ENCODE measurements around the gene LRP2BP. TPM values are rescaled to one million over a fixed set of nuclear protein-coding genes. Genes with fewer than 3 reads are reported as not detected.
"Not testable (repeated sequence)": the region's sequence is repeated elsewhere in the genome, so short reads cannot be mapped to it uniquely, and the experiment has no call there.

The LRP2BP gene
- total RNA-seq, 1 donor from 2014 or later = 1.9 TPM

GRCh38 chr4:185325721-185326120, 70.0 kb downstream of the LRP2BP start:
- not testable (repeated sequence) for DNase-seq

- DNase-seq = not testable (repeated sequence)
Measured at GRCh38 chr4:185324361-185324760, 71.4 kb downstream of the LRP2BP start.

GRCh38 chr4:185323606-185324005, 72.1 kb downstream of the LRP2BP start:
- DNase-seq = no peak

- DNase-seq = no peak
Measured at GRCh38 chr4:185322803-185323202, 72.9 kb downstream of the LRP2BP start.

GRCh38 chr4:185318679-185319078, 77.0 kb downstream of the LRP2BP start:
- no peak for DNase-seq

- no peak for DNase-seq
Measured at GRCh38 chr4:185317880-185318279, 77.8 kb downstream of the LRP2BP start.

GRCh38 chr4:185317462-185317861, 78.3 kb downstream of the LRP2BP start:
- DNase-seq = not testable (repeated sequence)

Small RNA genes within 50 kb of the gene (small RNA-seq; reads per million reads assigned to genes)
- not detected for gene RF00019 (ENCODE audit: low replicate concordance)

Other genes starting within 250 kb of the LRP2BP start
- 27.7 TPM for gene CFAP97, start 191.9 kb downstream of the LRP2BP start, total RNA-seq
- 13.0 TPM for gene SNX25, start 186.3 kb downstream of the LRP2BP start, total RNA-seq
- gene ANKRD37, start 917 bp upstream of the LRP2BP start, total RNA-seq = 12.8 TPM
- gene UFSP2, start 30.0 kb upstream of the LRP2BP start, total RNA-seq = 42.1 TPM
- 1.4 TPM for gene CCDC110, start 75.8 kb upstream of the LRP2BP start, total RNA-seq
- 52.5 TPM for gene PDLIM3, start 139.6 kb upstream of the LRP2BP start, total RNA-seq

All from skin of body (tissue), 3 donors.